HG02981 (cell line): Measurements from ENCODE around the gene MOK.

Source experiments
- ATAC-seq: cut with Tn5 transposase; IDR thresholded peaks from one replicate; pipeline ENCODE4 v1.9.1; 2021; ENCODE audit warnings: mild to moderate bottlenecking, moderate library complexity; ENCODE audit not compliant: unreplicated experiment

Gene MOK

GRCh38 chr14:102285106-102285505 is 19.9 kb downstream of the MOK start:
- ATAC-seq, result no peak

- no peak for ATAC-seq
Measured at GRCh38 chr14:102283631-102284129, 21.3 kb downstream of the MOK start.

GRCh38 chr14:102282751-102283465 is 22.1 kb downstream of the MOK start:
- ATAC-seq, result no peak

DNA sequence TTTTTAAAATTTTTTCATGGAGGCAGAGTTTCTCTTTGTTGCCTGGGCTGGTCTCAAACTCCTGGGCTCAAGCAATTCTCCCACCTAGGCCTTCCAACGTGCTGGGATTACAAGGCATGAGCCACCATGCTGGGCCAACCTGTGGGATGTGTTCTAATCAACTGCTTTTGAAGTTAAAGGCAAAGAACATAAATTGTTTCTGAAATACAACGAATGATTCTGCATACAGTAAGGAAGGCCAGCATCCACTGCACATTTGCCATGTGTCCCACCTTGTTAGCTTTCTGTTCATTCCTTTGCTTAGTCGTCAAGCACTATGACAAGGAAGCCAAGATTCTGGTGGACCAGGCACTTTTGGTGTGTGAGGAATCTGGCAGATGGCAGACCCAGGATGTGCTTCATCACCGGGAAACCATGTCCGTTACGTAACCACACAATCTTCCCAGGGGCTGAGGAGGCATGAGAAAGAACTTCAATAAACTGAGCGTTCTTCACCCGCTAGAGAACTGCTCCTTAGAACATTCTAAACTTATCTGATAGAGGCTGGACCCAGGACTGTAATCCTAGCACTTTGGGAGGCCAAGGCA is 24.5 kb downstream of the MOK start:
- no peak for ATAC-seq

DNA sequence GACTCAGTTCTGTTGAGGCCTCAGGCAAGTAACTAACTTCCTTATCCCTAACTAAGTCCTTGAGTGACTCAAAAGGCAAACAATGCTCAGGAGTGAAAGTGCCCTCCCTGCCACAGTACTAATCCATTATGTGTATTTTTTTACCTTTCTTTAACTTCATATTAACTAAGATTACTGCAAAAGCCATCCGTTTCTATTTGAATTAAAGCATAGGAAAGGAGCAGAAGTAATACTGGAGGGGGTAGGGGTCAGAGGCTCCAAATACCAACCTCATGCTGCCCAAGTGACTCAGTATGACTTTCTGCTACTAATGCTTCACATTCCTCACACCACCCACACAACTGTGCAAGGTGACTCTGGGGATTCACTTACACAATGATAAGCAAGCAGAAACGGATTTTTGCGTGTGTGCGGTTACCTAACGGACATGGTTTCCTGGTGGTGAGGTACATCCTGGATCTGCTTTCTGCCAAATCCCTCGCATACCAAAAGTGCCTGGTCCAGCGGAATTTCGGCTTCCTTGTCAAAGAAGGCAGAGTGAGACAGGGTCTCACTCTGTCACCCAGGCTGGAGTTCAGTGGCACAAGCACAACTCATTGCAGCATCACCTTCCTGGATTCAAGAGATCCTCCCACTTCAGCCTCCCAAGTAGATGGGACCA is 25.1 kb downstream of the MOK start:
- no peak for ATAC-seq

GRCh38 chr14:102279282-102279681 is 25.7 kb downstream of the MOK start:
- no peak for ATAC-seq

DNA sequence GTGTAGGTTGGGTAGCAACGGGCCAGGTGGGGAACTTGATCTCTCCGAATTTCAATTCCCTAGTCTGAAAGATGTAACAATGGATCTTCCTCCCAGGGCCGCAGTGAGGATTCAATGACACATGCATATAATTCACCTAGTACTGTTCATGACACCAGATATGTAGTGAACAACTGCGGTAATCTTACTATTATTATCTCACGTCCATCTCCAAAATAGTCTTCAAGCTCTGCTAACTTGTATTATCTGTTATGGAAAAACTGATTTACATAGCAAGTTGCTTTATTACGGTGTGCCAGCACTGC is 26.4 kb downstream of the MOK start:
- no peak for ATAC-seq

- ATAC-seq, result no peak
Measured at GRCh38 chr14:102277874-102278630, 26.9 kb downstream of the MOK start.

DNA sequence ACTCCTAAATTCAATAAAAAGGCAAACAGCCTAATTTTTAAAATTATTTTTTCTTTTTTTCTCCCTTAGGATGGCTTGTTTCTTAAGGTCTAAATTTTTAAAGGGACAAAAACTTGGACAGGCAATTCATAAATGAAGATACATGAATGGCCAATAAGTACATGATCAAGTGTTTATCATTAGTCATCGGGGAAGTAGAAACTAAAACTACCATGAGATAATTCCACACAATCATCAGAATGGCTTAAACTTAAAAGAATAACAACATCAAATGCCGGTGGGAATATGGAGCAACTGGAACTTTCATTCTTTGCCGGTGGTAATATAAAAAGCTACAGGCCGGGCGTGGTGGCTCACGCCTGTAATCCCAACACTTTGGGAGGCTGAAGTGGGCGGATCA is 29.1 kb downstream of the MOK start:
- ATAC-seq, result no peak

- no peak for ATAC-seq
Measured at GRCh38 chr14:102272392-102272791, 32.6 kb downstream of the MOK start.

GRCh38 chr14:102264775-102265174 is 40.2 kb downstream of the MOK start:
- no peak for ATAC-seq

DNA sequence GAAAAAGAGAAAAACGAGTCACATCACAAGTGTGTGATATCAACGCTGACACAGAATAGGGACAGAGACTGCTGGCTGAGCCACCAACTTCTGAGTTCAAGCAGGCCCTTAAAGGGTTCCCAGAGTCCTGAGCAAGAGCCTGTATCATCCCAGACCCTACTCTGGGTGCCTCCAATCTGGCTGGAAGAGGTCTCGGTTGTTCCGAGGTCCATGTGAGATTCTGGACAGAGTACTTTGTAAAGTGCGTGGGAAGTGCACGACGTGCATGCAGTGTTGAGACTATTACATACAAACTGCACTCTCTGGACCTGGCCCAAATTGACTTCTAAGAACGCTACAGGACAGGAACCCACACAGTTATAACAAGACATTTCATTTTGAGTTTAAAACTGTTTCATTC is 40.6 kb downstream of the MOK start:
- no peak for ATAC-seq

DNA sequence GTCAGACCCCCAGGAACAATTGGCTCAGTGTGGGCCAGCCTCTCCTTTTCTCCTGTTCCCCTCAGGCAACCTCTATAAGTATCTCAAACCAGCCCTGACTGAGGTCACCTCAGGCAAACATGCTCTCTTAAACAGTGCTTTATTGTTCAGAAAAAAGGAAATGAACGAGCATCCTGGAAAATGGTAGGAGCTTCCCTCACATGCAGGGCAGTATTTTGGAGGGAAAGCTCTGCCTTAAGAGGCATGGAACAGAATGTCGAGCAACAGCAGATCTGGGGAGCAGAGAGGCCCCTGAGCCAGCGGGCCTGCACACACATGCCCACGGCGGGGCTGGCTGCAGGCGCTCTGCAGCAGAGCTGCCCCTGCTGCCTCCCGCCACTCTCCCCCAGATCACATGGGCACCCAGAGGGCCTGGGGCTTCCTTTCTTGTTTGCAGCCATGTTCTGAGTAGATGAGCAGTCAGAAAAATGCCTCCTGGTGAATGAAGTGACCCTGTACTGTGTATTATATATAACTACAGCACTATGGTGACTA is 42.0 kb downstream of the MOK start:
- no peak for ATAC-seq

- ATAC-seq, result no peak
Measured at GRCh38 chr14:102258136-102258535, 46.8 kb downstream of the MOK start.

DNA sequence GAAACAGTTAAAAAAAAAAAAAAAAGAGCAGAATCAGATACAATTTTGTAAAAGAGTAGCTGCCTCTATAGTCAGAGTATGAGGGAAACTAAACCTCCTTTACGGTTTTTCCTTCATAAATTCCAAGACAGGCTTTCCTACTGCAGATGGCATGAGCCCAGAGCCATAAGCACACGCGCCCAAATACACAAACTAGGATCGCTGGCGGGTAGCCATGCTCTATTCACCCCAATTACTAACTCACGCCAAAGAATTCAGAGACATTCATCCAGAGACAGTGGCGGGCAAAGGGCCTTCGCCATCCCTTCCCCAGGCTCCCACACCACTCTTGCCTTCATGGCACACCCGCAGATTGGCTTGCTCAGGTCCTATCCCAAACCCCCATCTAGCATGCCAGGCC is 48.2 kb downstream of the MOK start:
- ATAC-seq, result no peak

DNA sequence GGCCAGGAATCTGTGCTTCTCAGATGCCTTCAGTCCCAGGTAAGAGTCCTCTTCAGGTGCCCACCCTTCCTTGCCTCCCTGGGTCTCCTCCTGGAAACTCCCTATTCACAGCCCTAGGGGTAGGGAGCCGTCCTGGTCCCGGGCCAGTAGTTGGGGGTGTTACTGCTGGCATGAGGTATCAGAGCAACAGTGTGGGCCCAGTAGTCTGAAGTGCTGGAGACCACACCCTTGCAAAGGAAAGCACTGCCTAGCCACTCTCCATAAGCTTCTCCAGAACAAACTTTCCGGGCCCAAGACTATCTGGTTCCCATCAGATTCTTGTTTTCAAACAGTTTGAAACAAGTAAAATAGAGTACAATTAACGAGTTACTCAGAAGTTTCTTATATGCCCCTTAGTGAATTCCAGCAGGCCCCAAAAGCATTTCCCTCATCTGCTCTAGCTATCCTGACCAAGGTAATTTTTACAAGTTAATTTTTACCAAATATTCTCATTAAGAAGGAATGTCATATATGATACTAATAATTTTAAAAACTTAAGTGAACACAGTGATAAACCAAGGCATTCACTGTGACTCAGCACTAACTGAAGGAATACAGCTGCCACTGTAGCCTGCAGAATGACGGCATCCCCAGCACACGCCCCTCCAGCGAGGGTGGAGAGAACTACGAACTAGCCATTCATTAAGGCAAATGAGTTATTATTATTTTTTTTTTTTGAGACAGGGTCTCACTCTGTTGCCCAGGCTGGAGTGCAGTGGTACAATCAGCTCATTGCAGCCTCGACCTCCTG is 49.4 kb downstream of the MOK start:
- no peak for ATAC-seq

DNA sequence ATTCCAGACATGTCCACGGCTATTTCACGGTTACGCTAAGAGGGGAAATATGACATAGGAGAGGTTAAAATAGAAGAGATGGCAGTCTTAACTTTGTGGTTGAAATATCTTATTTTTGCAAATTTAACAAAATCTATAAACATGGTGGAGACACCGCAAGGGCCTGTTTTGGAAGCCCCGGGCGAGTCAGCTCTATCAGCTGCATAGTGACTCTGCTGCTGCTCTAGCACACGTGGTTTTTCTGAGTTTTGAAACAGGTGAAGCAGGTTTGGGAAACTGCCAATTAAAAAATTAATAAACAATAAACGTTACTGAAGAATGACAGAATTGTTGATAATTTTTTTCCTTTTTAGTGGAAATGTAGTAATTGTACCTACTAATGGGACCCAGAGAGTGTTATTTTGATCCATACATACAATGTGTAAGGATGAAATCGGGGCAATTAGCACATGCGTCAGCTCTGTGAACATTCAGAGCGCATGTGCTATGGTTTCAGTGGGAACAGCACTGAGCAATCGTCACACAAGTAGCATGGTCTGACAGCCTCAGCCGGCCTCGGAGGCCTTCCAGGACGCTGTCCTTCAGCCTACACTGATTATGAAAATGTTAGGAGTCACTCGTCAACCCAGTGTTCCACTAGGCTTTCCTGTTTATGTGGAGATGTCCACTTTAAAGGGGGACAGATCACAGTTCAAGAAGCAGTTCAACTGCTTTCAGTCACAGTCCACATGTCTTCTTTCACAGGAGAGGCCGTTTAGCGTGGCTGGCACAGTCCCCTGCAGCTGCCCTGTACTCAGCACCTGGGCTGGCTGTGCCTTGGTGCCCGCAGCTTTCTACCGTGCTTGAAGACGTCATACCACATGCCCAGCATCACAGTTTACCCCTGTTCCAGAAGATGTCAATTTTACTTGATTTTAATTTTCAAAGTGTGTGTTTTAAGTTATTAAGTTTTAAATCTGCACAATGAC is 51.8 kb downstream of the MOK start:
- no peak for ATAC-seq

- ATAC-seq, result no peak
Measured at GRCh38 chr14:102251161-102251560, 53.8 kb downstream of the MOK start.

DNA sequence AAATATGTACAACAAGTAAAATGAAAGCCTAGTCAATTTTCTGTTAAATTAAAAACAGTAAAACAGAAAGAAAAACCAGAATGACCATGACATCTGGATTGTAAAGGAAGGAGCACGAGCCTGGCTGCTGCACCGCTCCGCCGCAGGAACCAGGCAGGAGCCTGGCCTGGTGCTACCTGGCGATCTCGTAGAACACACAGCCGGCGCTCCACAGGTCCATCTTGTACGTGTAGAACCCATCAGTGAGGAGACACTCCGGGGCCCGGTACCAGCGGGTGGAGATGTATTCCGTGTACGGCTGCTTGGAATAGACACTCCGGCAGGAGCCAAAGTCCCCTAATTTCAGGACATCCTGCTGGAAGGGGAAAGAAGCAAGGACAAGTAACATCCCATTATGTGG is 54.3 kb downstream of the MOK start:
- ATAC-seq, result no peak
